A673 (cell line): Measurements from ENCODE around the gene LMBR1. TPM values are rescaled to one million over a fixed set of nuclear protein-coding genes. Genes with fewer than 3 reads are reported as not detected.

ENCODE experiments used
- Bru-seq: library from RNA; stranded (reverse); fragments of 400-500 nt; gene quantifications from one replicate; lab custom pipeline; 2021; lab: Mats Ljungman, UMichigan
- BruChase-seq, 2 experiments: library from RNA; stranded (reverse); fragments of 400-500 nt; gene quantifications; one replicate each; lab custom pipeline; 2021; lab: Mats Ljungman, UMichigan
- BruUV-seq: library from RNA; stranded (reverse); fragments of 400-500 nt; replicated peaks from 2 replicates; lab custom pipeline; 2021; lab: Mats Ljungman, UMichigan
- CTCF ChIA-PET: fragments of 300-600 bp; sonication (Branson Sonifier 250); formaldehyde crosslinking; loops from one replicate; lab custom pipeline; 2022; ENCODE audit warnings: antibody characterized with exemption; lab: Charles Lee
- POLR2A ChIA-PET: fragments of 300-600 bp; sonication (Branson Sonifier 250); formaldehyde crosslinking; loops from one replicate; lab custom pipeline; 2022; ENCODE audit warnings: antibody characterized with exemption; ENCODE audit not compliant: low non-redundant PET; lab: Charles Lee
- DNase-seq: peaks from one replicate; pipeline ENCODE4 v3.0.0-alpha.2; 2015; ENCODE audit warnings: low spot score
- H3K27ac ChIP-seq: fragments of 200-600 bp; sonication (generic); 2 replicates; pipeline ENCODE4 v1.5.1; 2016; ENCODE audit warnings: mixed run types, low read depth, mild to moderate bottlenecking, mixed read lengths, antibody characterized with exemption, low read length; ENCODE audit not compliant: poor library complexity, severe bottlenecking
- H3K27me3 ChIP-seq: fragments of 200-600 bp; sonication (generic); replicated peaks from 2 replicates; pipeline ENCODE4 v1.6.1; 2017; ENCODE audit warnings: mixed run types, low read depth, mild to moderate bottlenecking, mixed read lengths, antibody characterized with exemption, low read length; ENCODE audit not compliant: insufficient read depth, poor library complexity
- H3K36me3 ChIP-seq: fragments of 200-600 bp; sonication (generic); 2 replicates; pipeline ENCODE4 v1.6.1; 2016; ENCODE audit warnings: mixed run types, mild to moderate bottlenecking, mixed read lengths, antibody characterized with exemption, low read length; ENCODE audit not compliant: insufficient read depth, poor library complexity, severe bottlenecking
- H3K4me1 ChIP-seq: fragments of 200-600 bp; sonication (generic); 2 replicates; pipeline ENCODE4 v1.6.1; 2017; ENCODE audit warnings: mixed run types, mild to moderate bottlenecking, mixed read lengths, antibody characterized with exemption, low read length; ENCODE audit not compliant: insufficient read depth, poor library complexity, severe bottlenecking
- H3K4me3 ChIP-seq: fragments of 200-600 bp; sonication (generic); 2 replicates; pipeline ENCODE4 v1.5.1; 2016; ENCODE audit warnings: low read depth, mixed run types, mild to moderate bottlenecking, mixed read lengths, low read length; ENCODE audit not compliant: poor library complexity, severe bottlenecking
- H3K9me3 ChIP-seq: fragments of 200-600 bp; sonication (generic); 2 replicates; pipeline ENCODE4 v1.6.1; 2016; ENCODE audit warnings: mixed run types, low read depth, mild to moderate bottlenecking, mixed read lengths, antibody characterized with exemption, low read length; ENCODE audit not compliant: poor library complexity, severe bottlenecking
- CTCF ChIP-seq: fragments of 300-800, 200-600 bp; sonication (generic); conservative IDR thresholded peaks from 2 replicates; pipeline ENCODE4 v1.5.1; 2017; ENCODE audit warnings: low read depth, mild to moderate bottlenecking, antibody characterized with exemption, low read length, moderate library complexity, mixed read lengths
- EZH2 ChIP-seq: fragments of 200-600 bp; sonication (generic); IDR thresholded peaks from 2 replicates; pipeline ENCODE4 v1.6.1; 2017; ENCODE audit warnings: borderline replicate concordance, low read depth, mild to moderate bottlenecking, mixed read lengths, antibody characterized with exemption, low read length; ENCODE audit not compliant: poor library complexity, severe bottlenecking
- intact Hi-C: fragments of 100-400 bp; cut with micrococcal nuclease; formaldehyde crosslinking; loops from one replicate; pipeline ENCODE4 v1.10.0; 2022; ENCODE audit not compliant: unreplicated experiment
- long read RNA-seq: library from polyadenylated mRNA; stranded (forward); transcript quantifications from one replicate; pipeline ENCODE4 v2.0.0, GENCODE V29; 2022
- total RNA-seq: library from RNA; stranded (reverse); gene quantifications from 2 replicates; pipeline ENCODE4 v1.2.3, GENCODE V29; 2021

The LMBR1 gene, protein sequence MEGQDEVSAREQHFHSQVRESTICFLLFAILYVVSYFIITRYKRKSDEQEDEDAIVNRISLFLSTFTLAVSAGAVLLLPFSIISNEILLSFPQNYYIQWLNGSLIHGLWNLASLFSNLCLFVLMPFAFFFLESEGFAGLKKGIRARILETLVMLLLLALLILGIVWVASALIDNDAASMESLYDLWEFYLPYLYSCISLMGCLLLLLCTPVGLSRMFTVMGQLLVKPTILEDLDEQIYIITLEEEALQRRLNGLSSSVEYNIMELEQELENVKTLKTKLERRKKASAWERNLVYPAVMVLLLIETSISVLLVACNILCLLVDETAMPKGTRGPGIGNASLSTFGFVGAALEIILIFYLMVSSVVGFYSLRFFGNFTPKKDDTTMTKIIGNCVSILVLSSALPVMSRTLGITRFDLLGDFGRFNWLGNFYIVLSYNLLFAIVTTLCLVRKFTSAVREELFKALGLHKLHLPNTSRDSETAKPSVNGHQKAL
- 49.5 and 50.7 TPM in 2 replicates for total RNA-seq
- Bru-seq, nascent RNA, result percentile 80 among the genes with signal in this experiment
- BruChase-seq, experiment 1, labeled RNA remaining after a 2-hour chase, result percentile 79 among the genes with signal in this experiment
- BruChase-seq, experiment 2, labeled RNA remaining after a 6-hour chase, result percentile 73 among the genes with signal in this experiment
- long read RNA-seq, full-length matches to known transcripts, result 29 of 50 reads
- long read RNA-seq, partial matches to known transcripts, result 2 of 50 reads
- long read RNA-seq, other reads (novel, unspliced or antisense), result 19 of 50 reads

DNA sequence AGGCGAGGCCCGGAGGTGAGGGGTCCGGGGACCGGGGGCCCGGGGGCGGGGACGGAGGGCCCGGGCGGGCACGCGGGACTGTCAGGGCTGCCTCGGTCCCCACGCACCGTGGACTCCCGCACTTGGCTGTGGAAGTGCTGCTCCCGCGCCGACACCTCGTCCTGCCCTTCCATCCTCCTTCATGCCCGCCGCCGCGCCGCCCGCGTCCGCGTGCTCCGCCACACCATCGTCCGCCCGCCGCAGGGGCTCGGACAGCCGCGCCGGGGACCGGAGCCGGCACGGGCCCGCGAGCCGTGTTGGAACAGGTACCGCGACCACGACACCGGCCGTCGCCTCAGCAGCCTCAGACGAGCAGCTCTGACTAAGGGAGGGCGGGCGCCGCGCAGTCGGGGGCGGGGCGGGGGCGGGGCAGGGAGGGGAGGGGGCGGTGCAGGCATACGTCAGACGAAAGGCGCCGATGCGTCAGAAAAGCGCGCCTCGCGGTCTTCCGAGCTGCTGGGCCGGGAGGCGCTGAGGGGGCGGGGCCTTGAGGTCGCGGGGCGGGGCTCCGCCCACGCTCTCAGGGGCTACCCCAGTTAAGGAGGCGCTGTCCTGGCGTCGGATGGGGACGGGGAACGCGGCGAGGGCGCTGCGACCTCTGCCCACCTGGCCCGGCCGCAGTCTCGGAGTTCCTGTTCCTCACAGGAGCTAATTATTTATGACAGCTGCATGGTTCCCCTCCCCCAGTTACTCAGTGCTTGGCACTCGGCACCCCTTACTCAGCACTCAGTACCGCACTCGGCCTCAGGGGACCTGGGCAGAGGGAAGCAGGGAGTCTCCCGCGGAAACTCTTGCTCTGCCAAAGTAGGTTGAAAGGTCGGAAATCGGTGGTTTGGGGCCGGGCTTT lies at the start of gene LMBR1:
LMBR1 (minus strand) TSS at position 363 of the 886 bp plus-strand sequence; CDS start at position 173, 190 bp downstream.
- POLR2A ChIA-PET, result interaction anchor here (0.6 kb wide), 1 partner anchor 1395 kb away, joined by 4 read pairs; no protein-coding TSS in a partner anchor
- Histone ChIP-seq H3K4me1 (peaks cover 16% of the 10 kb centered on the region), H3K27ac (peak within 1 kb of the TSS; percentile 82), H3K9me3 (no peaks in the 10 kb centered on the region), H3K27me3 (no peaks in the 10 kb centered on the region), H3K36me3 (no peaks in the 10 kb centered on the region), H3K4me3 (peak within 1 kb of the TSS; percentile 88)
- peak; percentile 94 for DNase-seq
- CTCF ChIA-PET, result interaction anchor here (0.6 kb wide), 1 partner anchor 17 kb away, joined by 4 read pairs; no protein-coding TSS in a partner anchor
- intact Hi-C loops, result no loop called here
- TF ChIP-seq CTCF (peak; percentile 41; the same call in 1 of the 2 replicates), EZH2 (no peak)
- no TSS peak for BruUV-seq

- BruUV-seq, result no TSS peak
- CTCF ChIA-PET, result no interaction called here
- TF ChIP-seq EZH2, result no peak
- no peak for TF ChIP-seq CTCF
- Histone ChIP-seq H3K4me3 (no peak overlapping the region), H3K9me3 (no peaks in the 10 kb centered on the region), H3K27ac (no peak overlapping the region), H3K27me3 (no peaks in the 10 kb centered on the region), H3K4me1 (no peaks in the 10 kb centered on the region), H3K36me3 (no peaks in the 10 kb centered on the region)
- DNase-seq, result no peak
- POLR2A ChIA-PET, result no interaction called here
- intact Hi-C loops, result no loop called here
Measured at GRCh38 chr7:156942708-156943090, 49.7 kb upstream of the LMBR1 start.
